Measurements from ENCODE around the gene DPF3.

- TF ChIP-seq FOXM1 (CRISPR knock-in tag; IDR thresholded peaks at IDR 0.05) (no peak), KAT8 (CRISPR knock-in tag; IDR thresholded peaks at IDR 0.05) (no peak), SRF (IDR thresholded peaks at IDR 0.05; ENCODE audit: low read depth, low read length) (no peak), POGZ (CRISPR knock-in tag; IDR thresholded peaks at IDR 0.05) (no peak), TP53 (CRISPR knock-in tag; conservative IDR thresholded peaks at IDR 0.05) (no peak), ZNF556 (CRISPR knock-in tag; IDR thresholded peaks at IDR 0.05; ENCODE audit: borderline replicate concordance) (no peak), RNF2 (conservative IDR thresholded peaks at IDR 0.05; ENCODE audit: low read depth) (no peak), TCF7L2 (IDR thresholded peaks at IDR 0.05; ENCODE audit: low read depth, low read length) (no peak), ZNF841 (CRISPR knock-in tag; IDR thresholded peaks at IDR 0.05; ENCODE audit: borderline replicate concordance) (no peak), FOSL2 (CRISPR knock-in tag; IDR thresholded peaks at IDR 0.05) (no peak), THRA (CRISPR knock-in tag; IDR thresholded peaks at IDR 0.05; ENCODE audit: borderline replicate concordance) (no peak)
These were observed 134.9 kb downstream of the DPF3 start for GRCh38 chr14:72758993-72759392.
